ENCODE measurements around the gene LRFN5.

GRCh38 chr14:41891624-41892023 lies 284.9 kb downstream of the LRFN5 start:
- TF ChIP-seq SIN3A (IDR thresholded peaks at IDR 0.05; ENCODE audit: borderline replicate concordance, low read depth, low read length) (no peak), POLR2AphosphoS5 (IDR thresholded peaks at IDR 0.05; ENCODE audit: low read depth, low read length) (no peak)

Data from SK-N-SH (cell line).